RWPE1 (cell line): ENCODE results near the gene CASP10.

ENCODE experiments used
- CTCF ChIA-PET: fragments of 350-600 bp; sonication (Branson Sonifier 250); formaldehyde crosslinking; extraction: SDS; loops from one replicate; lab custom pipeline; 2021; lab: Yijun Ruan, JAX
- POLR2A ChIA-PET: fragments of 400-600 bp; formaldehyde crosslinking; extraction: SDS; loops from one replicate; lab custom pipeline; 2020; ENCODE audit warnings: antibody characterized with exemption; ENCODE audit not compliant: low non-redundant PET; lab: Yijun Ruan, JAX
- DNase-seq: peaks from one replicate; pipeline ENCODE4 v3.0.0; 2012; ENCODE audit warnings: low spot score
- H3K27ac ChIP-seq: fragments of 450-650 bp; 2 replicates; pipeline ENCODE4 v1.5.1; 2017
- CTCF ChIP-seq: fragments of 450-650 bp; conservative IDR thresholded peaks from 2 replicates; pipeline ENCODE4 v1.5.1; 2017; ENCODE audit warnings: low read depth, mild to moderate bottlenecking

The CASP10 gene

GRCh38 chr2:201261906-201262305, 79.0 kb downstream of the CASP10 start:
- POLR2A ChIA-PET, result no interaction called here
- H3K27ac ChIP-seq, result no peak overlapping the region
- no peak for TF ChIP-seq CTCF
- no peak for DNase-seq
- CTCF ChIA-PET, result interaction anchor here (0.6 kb wide), 1 partner anchor 823 kb away, joined by 3 read pairs; no protein-coding TSS in a partner anchor

- H3K27ac ChIP-seq, result no peak overlapping the region
- CTCF ChIA-PET, result no interaction called here
- no peak for TF ChIP-seq CTCF
- POLR2A ChIA-PET, result no interaction called here
- DNase-seq, result no peak
These were observed 79.8 kb downstream of the CASP10 start for GRCh38 chr2:201262718-201263117.

- ChIA-PET POLR2A (no interaction called here), CTCF (no interaction called here)
- no peak for TF ChIP-seq CTCF
- no peak overlapping the region for H3K27ac ChIP-seq
- DNase-seq, result no peak
These were observed 80.8 kb downstream of the CASP10 start for GRCh38 chr2:201263779-201264178.

GRCh38 chr2:201264472-201265173, 81.7 kb downstream of the CASP10 start:
- DNase-seq, result no peak
- ChIA-PET CTCF (interaction anchor here (1.1 kb wide), 1 partner anchor 32 kb away, joined by 3 read pairs; no protein-coding TSS in a partner anchor), POLR2A (interaction anchor here (0.6 kb wide), 1 partner anchor 187 kb away, joined by 3 read pairs; the partner anchor contains the start of genes STRADB and TRAK2)
- TF ChIP-seq CTCF, result no peak
- no peak overlapping the region for H3K27ac ChIP-seq

- POLR2A ChIA-PET, result no interaction called here
- CTCF ChIA-PET, result interaction anchor here (0.5 to 0.6 kb wide), 2 partner anchors 150 to 1267 kb away, joined by 3 to 4 read pairs; partner anchors contain the start of gene CFLAR
- no peak for DNase-seq
- TF ChIP-seq CTCF, result no peak
- no peak overlapping the region for H3K27ac ChIP-seq
These were observed 83.7 kb downstream of the CASP10 start for GRCh38 chr2:201266629-201267028.

- ChIA-PET CTCF (no interaction called here), POLR2A (no interaction called here)
- H3K27ac ChIP-seq, result no peak overlapping the region
- no peak for TF ChIP-seq CTCF
- DNase-seq, result no peak
These were observed 84.5 kb downstream of the CASP10 start for GRCh38 chr2:201267278-201268030.
